GM13976 (cell line): Measurements from ENCODE around the gene ZBTB7B.

Experiments used
- DNase-seq: peaks from one replicate; pipeline ENCODE4 v3.0.0; 2012; ENCODE audit warnings: low spot score
- CTCF ChIP-seq: IDR thresholded peaks from 2 replicates; pipeline ENCODE4 v1.5.1; 2012; ENCODE audit warnings: borderline replicate concordance, mild to moderate bottlenecking; ENCODE audit not compliant: insufficient read depth; ENCODE audit errors: extremely low read depth, missing control alignments, control extremely low read depth
- in situ Hi-C: fragments of 300-500 bp; cut with MboI; formaldehyde crosslinking; loops from one replicate; pipeline ENCODE4 v1.12.0; 2022; ENCODE audit warnings: low sequenced_read_pairs, mixed read lengths, inconsistent platforms; ENCODE audit not compliant: unreplicated experiment

The ZBTB7B gene

DNA sequence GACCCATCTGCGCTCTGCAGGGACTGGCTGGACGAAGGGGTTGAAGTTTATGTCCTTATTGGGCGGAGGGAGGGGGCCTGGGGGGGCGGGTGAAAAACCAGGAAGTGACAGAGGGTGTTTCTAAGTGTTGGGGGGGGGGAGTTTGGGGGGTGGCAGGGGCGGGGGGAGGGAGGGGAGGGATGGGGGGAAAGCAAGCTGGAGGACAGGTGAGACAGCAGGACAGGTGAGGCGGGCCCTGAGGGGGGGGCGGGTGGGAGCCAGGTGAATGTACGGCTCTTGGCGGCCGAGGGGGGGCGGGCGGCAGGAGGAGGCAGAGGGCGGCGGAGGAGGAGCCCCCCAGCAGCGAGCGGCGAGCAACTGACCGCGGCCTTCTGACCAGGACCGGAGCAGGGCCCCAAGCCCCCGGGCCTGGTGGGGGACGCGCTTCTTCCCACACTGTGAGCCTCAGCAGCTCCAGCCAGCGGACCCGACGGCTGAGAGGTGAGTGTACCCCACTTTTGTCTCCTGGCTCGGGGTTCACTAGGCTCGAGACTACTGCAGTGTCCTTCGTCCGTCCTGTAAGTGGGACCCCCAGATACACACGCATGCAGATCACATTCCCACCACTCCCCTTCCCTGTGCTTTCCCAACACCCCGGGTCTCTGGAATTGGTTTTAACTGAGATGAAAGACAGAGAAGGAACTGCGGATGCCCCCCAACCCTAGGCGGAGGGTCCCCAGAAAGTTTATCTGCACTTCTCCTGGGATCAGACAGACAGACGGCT is at the start of gene ZBTB7B:
Gene ZBTB7B, plus strand, starts transcription at position 339 of the 763 bp plus-strand sequence. CDS start 11,859 bp downstream, outside the sequence.
- in situ Hi-C loops: no loop called here
- TF ChIP-seq CTCF: no peak
- peak; percentile 79 for DNase-seq

GRCh38 chr1:154953611-154954038 is 49.0 kb upstream of the ZBTB7B start:
- DNase-seq: no peak
- in situ Hi-C loops: no loop called here
- no peak for TF ChIP-seq CTCF

GRCh38 chr1:154954541-154954940 is 48.1 kb upstream of the ZBTB7B start:
- TF ChIP-seq CTCF: no peak
- in situ Hi-C loops: no loop called here
- no peak for DNase-seq

DNA sequence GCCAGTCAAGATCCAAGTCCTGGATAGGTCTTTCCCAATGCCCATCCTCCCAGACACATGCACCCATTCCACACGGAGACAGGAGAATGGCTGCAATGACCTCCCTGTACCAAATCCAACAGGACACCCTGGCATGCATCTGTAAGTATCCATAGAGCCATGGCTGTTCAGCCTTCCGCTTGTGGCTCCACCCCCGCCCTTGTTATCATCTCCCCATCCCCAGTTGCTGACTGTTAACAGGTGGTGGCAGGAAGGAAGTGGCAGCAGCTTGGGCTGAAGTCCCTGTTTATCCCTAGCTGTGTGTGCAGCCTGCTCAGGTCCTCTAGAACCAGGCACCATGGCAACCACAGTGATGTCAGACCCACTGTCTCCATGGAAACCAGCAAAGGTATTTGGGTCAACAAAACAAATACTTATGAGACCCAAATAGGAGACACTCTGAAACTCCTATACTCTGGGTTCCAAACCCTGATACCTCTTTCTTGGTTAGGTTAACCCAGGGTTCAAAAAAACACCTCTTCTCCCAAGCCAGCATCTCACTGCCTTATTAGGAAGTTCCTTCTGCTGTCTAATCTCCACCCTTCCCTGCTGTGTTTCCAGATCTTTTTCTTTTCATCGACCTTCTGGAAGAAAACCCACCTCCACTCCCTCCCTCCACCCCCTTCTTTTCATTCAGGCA is 47.4 kb upstream of the ZBTB7B start:
- peak; percentile 70 for DNase-seq
- TF ChIP-seq CTCF: no peak
- in situ Hi-C loops: no loop called here

DNA sequence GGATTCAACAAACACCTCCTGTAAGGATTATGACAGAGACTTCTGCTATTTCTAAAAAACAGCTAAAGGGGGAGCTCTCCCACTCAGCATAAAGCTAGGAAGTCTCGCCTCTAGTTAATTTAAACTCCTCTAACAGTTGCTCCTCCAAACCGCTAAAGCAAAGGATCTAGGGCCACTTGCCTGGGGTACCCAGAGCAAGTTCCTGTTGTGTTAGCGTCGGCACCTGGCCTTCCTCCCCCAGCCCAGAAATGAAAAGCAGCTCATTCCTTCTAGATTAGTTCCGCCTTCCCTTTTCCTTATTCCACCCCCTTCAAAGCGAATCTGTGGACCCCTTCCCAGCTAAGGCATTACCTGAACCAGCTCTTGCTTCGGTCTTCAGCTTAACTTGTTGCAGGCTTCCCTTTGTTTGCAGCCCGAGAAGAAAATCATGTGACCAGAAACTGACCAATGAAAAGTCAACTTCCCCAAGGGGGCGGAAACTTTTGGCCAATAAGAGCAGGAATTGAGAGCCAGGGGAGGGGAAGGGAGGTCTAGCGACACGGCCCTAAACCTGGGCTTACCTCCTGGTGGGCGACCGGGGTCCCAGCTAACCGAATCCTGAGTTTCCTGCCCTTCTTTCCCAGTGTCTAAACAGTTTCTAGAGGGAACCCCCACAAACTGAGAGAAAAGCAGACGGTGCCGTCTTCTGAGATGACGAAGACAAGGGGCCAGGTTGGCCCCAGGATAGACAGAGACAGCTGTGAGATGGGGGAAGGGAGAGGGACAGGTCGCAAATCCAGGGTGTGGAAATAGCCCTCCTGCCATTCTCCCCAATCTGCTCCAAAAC is 46.7 kb upstream of the ZBTB7B start, which contains the start of gene PBXIP1:
Gene PBXIP1, minus strand, starts transcription at position 382 of the 826 bp plus-strand sequence. CDS start 2,378 bp downstream, outside the sequence.
- in situ Hi-C loops: no loop called here
- TF ChIP-seq CTCF: no peak
- peak; percentile 90 for DNase-seq

- in situ Hi-C loops: no loop called here
- DNase-seq: no peak
- no peak for TF ChIP-seq CTCF
Measured at GRCh38 chr1:154956544-154956941, 46.1 kb upstream of the ZBTB7B start.
